ENCODE measurements around the gene CTBP2. TPM values are rescaled to one million over a fixed set of nuclear protein-coding genes. Genes with fewer than 3 reads are reported as not detected.

CTBP2 gene
- total RNA-seq, 1 donor from 2014 or later, result 90.6 TPM

GRCh38 chr10:125116041-125116649 lies 44.2 kb downstream of the CTBP2 start:
- Mint-ChIP-seq H3K9me3 (ENCODE audit: low read depth) (no peaks in the 10 kb centered on the region), H3K27ac (ENCODE audit: unreplicated experiment) (peak overlapping the region; percentile 51), H3K36me3 (ENCODE audit: low read depth) (peaks cover 3% of the 10 kb centered on the region), H3K4me3 (ENCODE audit: unreplicated experiment) (no peak overlapping the region), H3K27me3 (ENCODE audit: low read depth) (no peaks in the 10 kb centered on the region), H3K4me1 (ENCODE audit: low read depth) (peaks cover 80% of the 10 kb centered on the region)
- no peak for DNase-seq (ENCODE audit: low spot score)
- TF ChIP-seq CTCF (IDR thresholded peaks at IDR 0.05), result no peak

- TF ChIP-seq CTCF (IDR thresholded peaks at IDR 0.05), result no peak
- Mint-ChIP-seq H3K27me3 (ENCODE audit: low read depth) (no peaks in the 10 kb centered on the region), H3K36me3 (ENCODE audit: low read depth) (peaks cover 3% of the 10 kb centered on the region), H3K27ac (ENCODE audit: unreplicated experiment) (peak overlapping the region; percentile 57), H3K9me3 (ENCODE audit: low read depth) (no peaks in the 10 kb centered on the region), H3K4me1 (ENCODE audit: low read depth) (peaks cover 75% of the 10 kb centered on the region), H3K4me3 (ENCODE audit: unreplicated experiment) (no peak overlapping the region)
- DNase-seq (ENCODE audit: low spot score), result no peak
Measured at GRCh38 chr10:125115409-125115808, 45.0 kb downstream of the CTBP2 start.

- peak overlapping the region; percentile 57 for H3K27ac Mint-ChIP-seq (ENCODE audit: unreplicated experiment)
- DNase-seq (ENCODE audit: low spot score), result no peak
- no peak for TF ChIP-seq CTCF (IDR thresholded peaks at IDR 0.05)
- H3K36me3 Mint-ChIP-seq (ENCODE audit: low read depth), result peaks cover under 1% of the 10 kb centered on the region
- H3K4me1 Mint-ChIP-seq (ENCODE audit: low read depth), result peaks cover 70% of the 10 kb centered on the region
- H3K9me3 Mint-ChIP-seq (ENCODE audit: low read depth), result no peaks in the 10 kb centered on the region
- H3K4me3 Mint-ChIP-seq (ENCODE audit: unreplicated experiment), result no peak overlapping the region
- H3K27me3 Mint-ChIP-seq (ENCODE audit: low read depth), result no peaks in the 10 kb centered on the region
Measured at GRCh38 chr10:125114761-125115391, 45.5 kb downstream of the CTBP2 start.

- peak overlapping the region; percentile 75 for H3K27ac Mint-ChIP-seq (ENCODE audit: unreplicated experiment)
Measured at GRCh38 chr10:125113691-125114371, 46.5 kb downstream of the CTBP2 start.

More at GRCh38 chr10:125113691-125114371, 46.5 kb downstream of the CTBP2 start:
- H3K9me3 Mint-ChIP-seq (ENCODE audit: low read depth), result no peaks in the 10 kb centered on the region
- no peak for DNase-seq (ENCODE audit: low spot score)
- TF ChIP-seq CTCF (IDR thresholded peaks at IDR 0.05), result no peak
- no peak overlapping the region for H3K4me3 Mint-ChIP-seq (ENCODE audit: unreplicated experiment)
- H3K36me3 Mint-ChIP-seq (ENCODE audit: low read depth), result peaks cover 5% of the 10 kb centered on the region
- peaks cover 59% of the 10 kb centered on the region for H3K4me1 Mint-ChIP-seq (ENCODE audit: low read depth)
- H3K27me3 Mint-ChIP-seq (ENCODE audit: low read depth), result no peaks in the 10 kb centered on the region
